SK-N-SH (cell line): ENCODE data around the gene OGFOD2.

Source experiments
- ELF1 ChIP-seq: IDR thresholded peaks from 2 replicates; pipeline ENCODE4 v1.4.0; 2012
- EP300 ChIP-seq, 2 experiments: IDR thresholded peaks; 2 replicates each; pipeline versions ENCODE4 v1.4.0 to v1.6.1; 2012; ENCODE audit warnings: borderline replicate concordance in 1 of 2, low read depth in 1 of 2, low read length in 1 of 2
- EZH2phosphoT487 ChIP-seq: fragments of 200-600 bp; sonication (generic); IDR thresholded peaks from 2 replicates; pipeline ENCODE4 v1.6.1; 2017; ENCODE audit warnings: low read depth, mixed run types, mild to moderate bottlenecking, antibody characterized with exemption, moderate library complexity, borderline replicate concordance
- FOXM1 ChIP-seq: IDR thresholded peaks from 2 replicates; pipeline ENCODE4 v1.4.0; 2012; ENCODE audit warnings: low read depth, mild to moderate bottlenecking
- GATA2 ChIP-seq: sonication (generic); formaldehyde crosslinking; IDR thresholded peaks from 2 replicates; pipeline ENCODE4 v1.5.0; 2020; ENCODE audit warnings: mild to moderate bottlenecking, missing genetic modification reagents
- MXI1 ChIP-seq: IDR thresholded peaks from 2 replicates; pipeline ENCODE4 v1.6.1; 2012; ENCODE audit warnings: mild to moderate bottlenecking, low read depth, low read length, improper control_type of control experiment
- POLR2AphosphoS5 ChIP-seq: IDR thresholded peaks from 2 replicates; pipeline ENCODE4 v1.6.1; 2012; ENCODE audit warnings: low read depth, low read length
- RAD21 ChIP-seq: IDR thresholded peaks from 2 replicates; pipeline ENCODE4 v1.6.1; 2012; ENCODE audit warnings: mild to moderate bottlenecking, low read length
- SMC3 ChIP-seq: IDR thresholded peaks from 2 replicates; pipeline ENCODE4 v1.6.1; 2012; ENCODE audit warnings: low read depth, low read length, improper control_type of control experiment
- TAF1 ChIP-seq: IDR thresholded peaks from 2 replicates; pipeline ENCODE4 v1.6.1; 2012; ENCODE audit warnings: low read depth, mild to moderate bottlenecking, low read length, moderate library complexity, borderline replicate concordance
- TF ChIP-seq, protein P1 (sequence below): fragments of 200-600 bp; sonication (generic); IDR thresholded peaks from 2 replicates; pipeline ENCODE4 v1.6.1; 2017; ENCODE audit warnings: antibody characterized with exemption, mild to moderate bottlenecking, moderate library complexity

- TF ChIP-seq, protein P1, sequence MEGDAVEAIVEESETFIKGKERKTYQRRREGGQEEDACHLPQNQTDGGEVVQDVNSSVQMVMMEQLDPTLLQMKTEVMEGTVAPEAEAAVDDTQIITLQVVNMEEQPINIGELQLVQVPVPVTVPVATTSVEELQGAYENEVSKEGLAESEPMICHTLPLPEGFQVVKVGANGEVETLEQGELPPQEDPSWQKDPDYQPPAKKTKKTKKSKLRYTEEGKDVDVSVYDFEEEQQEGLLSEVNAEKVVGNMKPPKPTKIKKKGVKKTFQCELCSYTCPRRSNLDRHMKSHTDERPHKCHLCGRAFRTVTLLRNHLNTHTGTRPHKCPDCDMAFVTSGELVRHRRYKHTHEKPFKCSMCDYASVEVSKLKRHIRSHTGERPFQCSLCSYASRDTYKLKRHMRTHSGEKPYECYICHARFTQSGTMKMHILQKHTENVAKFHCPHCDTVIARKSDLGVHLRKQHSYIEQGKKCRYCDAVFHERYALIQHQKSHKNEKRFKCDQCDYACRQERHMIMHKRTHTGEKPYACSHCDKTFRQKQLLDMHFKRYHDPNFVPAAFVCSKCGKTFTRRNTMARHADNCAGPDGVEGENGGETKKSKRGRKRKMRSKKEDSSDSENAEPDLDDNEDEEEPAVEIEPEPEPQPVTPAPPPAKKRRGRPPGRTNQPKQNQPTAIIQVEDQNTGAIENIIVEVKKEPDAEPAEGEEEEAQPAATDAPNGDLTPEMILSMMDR: no peak
- TF ChIP-seq EZH2phosphoT487: no peak
- no peak for TF ChIP-seq FOXM1
- no peak for TF ChIP-seq RAD21
- no peak for TF ChIP-seq TAF1
- no peak for TF ChIP-seq ELF1
- no peak for TF ChIP-seq SMC3
- TF ChIP-seq GATA2 (CRISPR knock-in tag): no peak
- no peak for TF ChIP-seq MXI1
- TF ChIP-seq EP300 (IDR thresholded peaks at IDR 0.05; ENCODE audit: borderline replicate concordance in 1 of 2, low read depth in 1 of 2, low read length in 1 of 2): no peak
- TF ChIP-seq POLR2AphosphoS5: no peak
Observed at GRCh38 chr12:122939125-122939524, 35.9 kb upstream of the OGFOD2 start.
